B cell (primary cell): ENCODE measurements around the gene MRPL41. TPM values are rescaled to one million over a fixed set of nuclear protein-coding genes. Genes with fewer than 3 reads are reported as not detected.

ENCODE experiments used
- ATAC-seq: fragments of 200-7000 bp; cut with Tn5 transposase; one replicate; pipeline ENCODE4 v1.10.0; 2021; ENCODE audit warnings: low read depth, mild to moderate bottlenecking, moderate number of reproducible peaks, moderate library complexity
- CTCF ChIA-PET: fragments of 350-600 bp; sonication (Branson Sonifier 250); formaldehyde crosslinking; loops from one replicate; lab custom pipeline; 2021; ENCODE audit warnings: antibody characterized with exemption, inconsistent platforms; lab: Charles Lee
- POLR2A ChIA-PET: fragments of 350-600 bp; sonication (Branson Sonifier 250); formaldehyde crosslinking; loops from one replicate; lab custom pipeline; 2021; ENCODE audit warnings: antibody characterized with exemption; lab: Charles Lee
- DNase-seq: peaks from one replicate; pipeline ENCODE4 v3.0.0; 2013
- H2AFZ ChIP-seq: 2 replicates; pipeline ENCODE4 v1.6.1; 2012; ENCODE audit warnings: mild to moderate bottlenecking, low read depth, low read length; ENCODE audit not compliant: insufficient read depth, poor library complexity, severe bottlenecking
- H3K27ac ChIP-seq, 2 donors: 1 replicate in 1 of 2; 2 replicates in 1 of 2; pipeline ENCODE4 v1.5.1; 2012 to 2013; ENCODE audit warnings: low read length in 2 of 2, mild to moderate bottlenecking in 2 of 2, moderate library complexity in 1 of 2
- H3K27me3 ChIP-seq, 4 experiments: fragments of 200-600 bp in 1 of 4; sonication (generic) in 1 of 4; replicated peaks in 1 of 4; 1 replicate in 2 of 4; 2 replicates in 2 of 4; pipeline versions ENCODE4 v1.6.1 to v1.7.0; 2013 to 2016; ENCODE audit warnings: low read length in 3 of 4, mild to moderate bottlenecking in 2 of 4, mixed read lengths in 1 of 4, moderate library complexity in 1 of 4; ENCODE audit not compliant: insufficient read depth in 4 of 4, control insufficient read depth in 3 of 4; ENCODE audit errors: control extremely low read depth in 1 of 4
- H3K36me3 ChIP-seq, 2 experiments: replicated peaks in 1 of 2; 1 replicate in 1 of 2; 2 replicates in 1 of 2; pipeline versions ENCODE4 v1.6.1 to v1.7.1; 2013; ENCODE audit warnings: low read length in 1 of 2; ENCODE audit not compliant: insufficient read depth in 2 of 2, control insufficient read depth in 1 of 2; ENCODE audit errors: control extremely low read depth in 1 of 2, extremely low read depth in 1 of 2
- H3K4me1 ChIP-seq, 2 donors: fragments of 200-600 bp in 1 of 2; sonication (generic) in 1 of 2; 1 replicate in 1 of 2; 2 replicates in 1 of 2; pipeline versions ENCODE4 v1.5.1 to v1.6.1; 2013 to 2017; ENCODE audit warnings: low read length in 2 of 2; ENCODE audit not compliant: control insufficient read depth in 2 of 2, insufficient read depth in 2 of 2
- H3K4me2 ChIP-seq: replicated peaks from 2 replicates; pipeline ENCODE3; 2012; ENCODE audit warnings: mild to moderate bottlenecking, low read depth, low read length; ENCODE audit not compliant: poor library complexity, severe bottlenecking
- H3K4me3 ChIP-seq, 5 experiments: fragments of 200-600 bp in 1 of 5; sonication (generic) in 1 of 5; 1 replicate in 3 of 5; 2 replicates in 2 of 5; pipeline versions ENCODE4 v1.5.1 to v1.7.0; 2011 to 2016; ENCODE audit warnings: low read length in 4 of 5, mild to moderate bottlenecking in 4 of 5, low read depth in 2 of 5, control low read depth in 1 of 5, moderate library complexity in 1 of 5; ENCODE audit not compliant: insufficient read depth in 1 of 5; ENCODE audit errors: control extremely low read depth in 1 of 5, extremely low read depth in 1 of 5
- H3K79me2 ChIP-seq: fragments of 200-600 bp; sonication (generic); one replicate; pipeline ENCODE4 v1.6.0; 2016; ENCODE audit warnings: low read length; ENCODE audit not compliant: control insufficient read depth, insufficient read depth
- H3K9ac ChIP-seq: fragments of 200-600 bp; sonication (generic); 2 replicates; pipeline ENCODE4 v1.6.1; 2017; ENCODE audit warnings: mild to moderate bottlenecking, low read length, moderate library complexity
- H3K9me3 ChIP-seq, 3 donors: one replicate each; pipeline versions ENCODE4 v1.6.1 to v1.7.1; 2013; ENCODE audit warnings: low read length in 2 of 3; ENCODE audit not compliant: control insufficient read depth in 2 of 3, insufficient read depth in 1 of 3; ENCODE audit errors: control extremely low read depth in 1 of 3
- H4K20me1 ChIP-seq: 2 replicates; pipeline ENCODE4 v1.6.0; 2012; ENCODE audit warnings: mild to moderate bottlenecking, low read length; ENCODE audit not compliant: insufficient read depth, control insufficient read depth, poor library complexity, severe bottlenecking
- H3K27ac Mint-ChIP-seq: one replicate; pipeline ENCODE4 v1.8.0; 2021; ENCODE audit warnings: mixed read lengths
- H3K27me3 Mint-ChIP-seq: one replicate; pipeline ENCODE4 v1.8.0; 2021; ENCODE audit warnings: mixed read lengths
- H3K4me1 Mint-ChIP-seq: one replicate; pipeline ENCODE4 v1.8.0; 2021; ENCODE audit warnings: mixed read lengths
- H3K4me3 Mint-ChIP-seq: one replicate; pipeline ENCODE4 v1.8.0; 2021; ENCODE audit warnings: mixed read lengths
- H3K9me3 Mint-ChIP-seq: one replicate; pipeline ENCODE4 v1.8.0; 2022; ENCODE audit warnings: mixed read lengths; ENCODE audit not compliant: insufficient read depth
- EZH2 ChIP-seq: IDR thresholded peaks from 2 replicates; pipeline ENCODE4 v1.6.1; 2012; ENCODE audit warnings: borderline replicate concordance, low read depth, mild to moderate bottlenecking, moderate library complexity, low read length; ENCODE audit not compliant: insufficient read depth, poor library complexity, severe bottlenecking
- WGBS: methylation state at CpG from one replicate; pipeline ENCODE4 v1.1.5; 2013; ENCODE audit warnings: missing lambda C conversion rate; ENCODE audit not compliant: insufficient coverage; 5-methylcytosine and 5-hydroxymethylcytosine counted together
- intact Hi-C: fragments of 100-400 bp; cut with micrococcal nuclease; formaldehyde crosslinking; loops from one replicate; pipeline ENCODE4 v1.10.0; 2022
- polyA plus RNA-seq: library from polyadenylated mRNA; depleted of rRNA; stranded (reverse); fragments of >200 nt; gene quantifications from 2 replicates; pipeline ENCODE4 v1.2.3, GENCODE V29; 2012
- total RNA-seq, 2 donors: library from RNA; stranded (reverse); fragments of 120-200 nt in 1 of 2; gene quantifications; 1 replicate in 1 of 2; 2 replicates in 1 of 2; pipeline versions ENCODE4 v1.2.3 to v1.2.4, GENCODE V29; 2013 to 2022
- TF ChIP-seq, protein P1 (sequence below): fragments of 200-600 bp; IDR thresholded peaks from one replicate; pipeline ENCODE4 v1.8.0; 2022; ENCODE audit warnings: antibody characterized with exemption, mild to moderate bottlenecking

Gene MRPL41
- total and polyA plus RNA-seq, 2 donors (not counting 1 experiment from before 2014, with no cell fraction given): 59.2 to 70.9 TPM

DNA sequence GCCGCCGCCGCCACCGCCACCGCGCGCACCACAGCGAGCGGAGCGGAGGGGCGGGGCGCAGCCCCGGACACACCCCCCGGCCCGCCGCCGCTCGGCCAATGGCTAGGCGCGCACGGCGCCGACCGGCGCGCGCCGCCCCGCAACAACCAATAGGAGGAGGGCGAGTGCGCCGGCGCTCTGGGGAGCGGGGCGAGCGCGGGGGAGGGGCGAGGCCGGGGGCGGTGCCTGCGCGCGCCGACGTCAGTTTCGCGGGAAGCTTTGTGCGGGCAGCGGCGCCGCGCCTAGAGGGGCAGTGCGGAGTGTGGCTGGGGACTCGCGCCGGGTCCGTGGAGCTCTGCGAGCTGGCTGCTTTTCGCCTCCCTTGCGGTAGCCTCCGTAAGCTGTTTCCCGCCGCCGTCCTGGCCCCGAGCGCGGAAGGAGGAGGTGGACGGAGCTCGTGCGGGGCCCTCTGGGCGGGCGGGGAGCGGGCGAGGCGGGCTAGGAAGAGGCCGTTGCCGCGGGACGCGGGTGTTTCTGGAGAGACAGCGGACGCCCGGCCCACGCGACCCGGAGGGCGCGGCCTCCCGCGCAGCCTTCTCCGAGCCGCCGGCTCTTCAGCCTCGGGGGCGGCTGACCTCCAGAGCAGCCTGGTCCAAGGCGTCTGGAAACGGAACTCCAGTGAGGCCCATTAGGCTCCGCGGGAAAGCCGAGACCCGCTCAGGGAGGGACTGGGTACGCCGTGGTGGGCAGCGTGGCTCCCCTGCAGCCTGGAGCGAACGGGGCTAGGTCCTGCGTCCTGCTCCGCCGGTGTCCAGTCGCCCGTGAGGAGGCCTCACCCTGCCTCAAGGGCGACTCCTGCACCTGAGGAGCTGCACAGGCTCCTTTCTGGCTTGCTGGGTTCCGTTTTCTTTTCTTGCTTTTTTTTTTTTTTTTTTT, 39.0 kb downstream of the MRPL41 start, which contains the start of gene ZMYND19:
Gene ZMYND19, minus strand, starts transcription at position 44 of the 915 bp plus-strand sequence. CDS start 249 bp downstream, outside the sequence.
- no peaks in the 10 kb centered on the region for H3K9me3 ChIP-seq
- peak within 1 kb of the TSS in 1 of 2 donors; percentile 66 for H3K27ac ChIP-seq
- H3K27me3 ChIP-seq: no peaks in the 10 kb centered on the region
- peaks cover 0 to 23% of the 10 kb centered on the region in 2 experiments for H3K36me3 ChIP-seq
- ChIA-PET CTCF (no interaction called here), POLR2A (interaction anchor here (0.5 to 1.6 kb wide), 6 partner anchors 11 to 473 kb away, joined by 3 to 8 read pairs (median 6); partner anchors contain the start of genes ARRDC1 and EHMT1)
- H3K4me1 Mint-ChIP-seq: peaks cover 12% of the 10 kb centered on the region
- H3K9me3 Mint-ChIP-seq: no peaks in the 10 kb centered on the region
- peaks cover 5% of the 10 kb centered on the region for H4K20me1 ChIP-seq
- DNase-seq (peak; percentile 94), ATAC-seq (peak; percentile 97)
- H3K4me3 ChIP-seq: peak within 1 kb of the TSS; percentile 38 to 83 (median 80)
- peaks cover 13% of the 10 kb centered on the region for H3K79me2 ChIP-seq
- peak within 1 kb of the TSS; percentile 100 for H3K4me2 ChIP-seq
- under 1% methylated on average over 111 of the region's 113 CpGs for WGBS
- no peaks in the 10 kb centered on the region for H3K27me3 Mint-ChIP-seq
- H3K4me1 ChIP-seq: peaks cover 9 to 15% of the 10 kb centered on the region in 2 donors
- TF ChIP-seq, protein P1, sequence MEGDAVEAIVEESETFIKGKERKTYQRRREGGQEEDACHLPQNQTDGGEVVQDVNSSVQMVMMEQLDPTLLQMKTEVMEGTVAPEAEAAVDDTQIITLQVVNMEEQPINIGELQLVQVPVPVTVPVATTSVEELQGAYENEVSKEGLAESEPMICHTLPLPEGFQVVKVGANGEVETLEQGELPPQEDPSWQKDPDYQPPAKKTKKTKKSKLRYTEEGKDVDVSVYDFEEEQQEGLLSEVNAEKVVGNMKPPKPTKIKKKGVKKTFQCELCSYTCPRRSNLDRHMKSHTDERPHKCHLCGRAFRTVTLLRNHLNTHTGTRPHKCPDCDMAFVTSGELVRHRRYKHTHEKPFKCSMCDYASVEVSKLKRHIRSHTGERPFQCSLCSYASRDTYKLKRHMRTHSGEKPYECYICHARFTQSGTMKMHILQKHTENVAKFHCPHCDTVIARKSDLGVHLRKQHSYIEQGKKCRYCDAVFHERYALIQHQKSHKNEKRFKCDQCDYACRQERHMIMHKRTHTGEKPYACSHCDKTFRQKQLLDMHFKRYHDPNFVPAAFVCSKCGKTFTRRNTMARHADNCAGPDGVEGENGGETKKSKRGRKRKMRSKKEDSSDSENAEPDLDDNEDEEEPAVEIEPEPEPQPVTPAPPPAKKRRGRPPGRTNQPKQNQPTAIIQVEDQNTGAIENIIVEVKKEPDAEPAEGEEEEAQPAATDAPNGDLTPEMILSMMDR: no peak
- TF ChIP-seq EZH2: no peak
- peak within 1 kb of the TSS; percentile 97 for H2AFZ ChIP-seq
- peak within 1 kb of the TSS; percentile 99 for H3K4me3 Mint-ChIP-seq
- H3K27ac Mint-ChIP-seq: peak within 1 kb of the TSS; percentile 95
- H3K9ac ChIP-seq: peak within 1 kb of the TSS; percentile 74
- intact Hi-C loops: loop anchor here (1.0 to 2.0 kb wide), 4 partner anchors 12 to 40 kb away; partner anchors contain the start of genes ARRDC1, DPH7, MRPL41 and PNPLA7
